GM19193 (cell line): ENCODE measurements around the gene MCRIP1.

Experiments
- POLR2A ChIP-seq: IDR thresholded peaks from 4 replicates; pipeline ENCODE4 v1.6.1; 2011; ENCODE audit not compliant: insufficient read depth, insufficient read length; ENCODE audit errors: extremely low read depth

The MCRIP1 gene

DNA sequence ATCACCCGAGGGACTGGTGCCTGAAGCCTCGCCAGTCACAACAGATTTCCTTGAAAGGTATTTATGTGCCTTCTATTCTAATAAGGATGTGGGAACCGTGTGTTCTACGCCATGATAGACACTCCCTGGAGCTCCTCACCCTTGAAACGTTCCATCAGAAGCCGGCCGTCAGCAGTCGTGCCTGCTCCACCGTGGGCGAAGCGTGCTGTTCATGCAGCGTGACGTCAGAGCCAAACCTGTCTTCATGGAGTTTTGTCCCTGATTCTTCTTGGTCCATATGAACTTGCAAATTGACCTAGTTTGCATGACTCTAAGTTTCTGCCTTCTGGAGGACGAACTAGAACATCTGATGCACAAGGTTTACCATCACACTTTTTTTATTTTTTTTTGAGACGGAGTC, 6.2 kb upstream of the MCRIP1 start:
- TF ChIP-seq POLR2A, result no peak

DNA sequence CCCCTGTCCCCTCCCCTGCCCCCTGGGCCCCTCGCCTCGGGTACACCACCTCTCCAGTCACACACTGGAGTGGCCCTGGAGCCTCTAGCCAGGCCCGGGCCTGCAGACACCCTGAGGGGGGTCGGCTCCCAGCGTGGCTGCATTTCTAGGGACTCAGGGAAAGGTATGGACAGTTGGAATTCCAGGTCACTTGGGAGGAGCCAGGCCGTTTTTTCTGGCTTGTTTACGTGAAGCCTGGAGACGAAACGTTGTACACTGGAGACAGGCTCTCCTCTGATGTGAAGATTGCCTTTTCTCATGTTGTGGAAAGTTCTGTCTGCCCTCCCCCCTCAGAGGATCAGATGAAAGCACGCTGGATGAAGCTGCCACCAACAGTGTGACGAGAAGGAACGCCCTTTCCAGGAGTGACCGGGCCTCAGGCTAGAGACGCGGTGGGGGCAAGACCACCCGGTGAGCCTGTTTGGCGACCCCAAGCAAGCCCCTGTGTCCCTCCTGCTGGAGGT, 5.7 kb upstream of the MCRIP1 start:
- no peak for TF ChIP-seq POLR2A

DNA sequence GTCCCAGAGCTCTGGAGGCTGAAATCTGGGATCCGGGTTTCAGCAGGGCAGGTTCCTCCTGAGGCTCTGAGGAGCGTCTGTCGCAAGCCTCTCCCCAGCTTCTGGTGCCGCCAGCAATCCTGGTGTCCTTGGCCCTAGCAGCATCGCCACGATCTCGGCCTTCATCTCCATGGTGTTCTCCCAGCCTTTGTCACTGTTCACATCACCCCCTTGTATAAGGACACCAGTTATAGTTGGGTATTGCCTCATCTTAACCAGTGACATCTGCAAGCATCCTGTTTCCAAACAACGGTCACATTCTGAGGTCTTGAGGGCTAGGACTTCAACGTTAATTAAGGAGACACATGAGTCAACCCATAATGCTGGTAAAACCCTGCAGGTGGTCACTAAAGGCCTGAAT, 4.5 kb upstream of the MCRIP1 start:
- no peak for TF ChIP-seq POLR2A

DNA sequence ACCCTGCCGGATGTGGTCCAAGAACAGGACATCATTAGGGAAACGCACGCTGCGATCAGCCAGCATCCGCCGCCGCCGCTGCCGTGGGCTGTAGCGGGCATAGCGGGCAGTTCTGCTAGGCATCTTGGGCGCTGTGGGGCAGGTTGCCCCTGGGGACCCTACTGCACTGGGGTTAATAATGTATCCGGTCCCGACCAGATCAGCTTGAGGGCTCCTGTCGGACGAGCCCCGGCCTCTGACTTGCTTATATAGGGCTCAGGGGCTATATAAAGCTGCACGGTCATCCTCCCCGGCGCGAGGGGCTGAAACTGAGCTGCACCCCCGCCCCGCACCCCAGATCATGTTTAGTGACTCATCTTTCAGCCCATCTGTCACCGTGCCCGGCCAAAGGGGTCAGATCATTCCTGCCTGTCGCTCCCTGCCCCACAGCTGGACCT, 1.8 kb upstream of the MCRIP1 start, which contains the start of gene PPP1R27:
Gene PPP1R27 (minus strand): TSS at position 220 of the 437 bp plus-strand sequence. CDS start 97 bp downstream, at position 123.
- no peak for TF ChIP-seq POLR2A

DNA sequence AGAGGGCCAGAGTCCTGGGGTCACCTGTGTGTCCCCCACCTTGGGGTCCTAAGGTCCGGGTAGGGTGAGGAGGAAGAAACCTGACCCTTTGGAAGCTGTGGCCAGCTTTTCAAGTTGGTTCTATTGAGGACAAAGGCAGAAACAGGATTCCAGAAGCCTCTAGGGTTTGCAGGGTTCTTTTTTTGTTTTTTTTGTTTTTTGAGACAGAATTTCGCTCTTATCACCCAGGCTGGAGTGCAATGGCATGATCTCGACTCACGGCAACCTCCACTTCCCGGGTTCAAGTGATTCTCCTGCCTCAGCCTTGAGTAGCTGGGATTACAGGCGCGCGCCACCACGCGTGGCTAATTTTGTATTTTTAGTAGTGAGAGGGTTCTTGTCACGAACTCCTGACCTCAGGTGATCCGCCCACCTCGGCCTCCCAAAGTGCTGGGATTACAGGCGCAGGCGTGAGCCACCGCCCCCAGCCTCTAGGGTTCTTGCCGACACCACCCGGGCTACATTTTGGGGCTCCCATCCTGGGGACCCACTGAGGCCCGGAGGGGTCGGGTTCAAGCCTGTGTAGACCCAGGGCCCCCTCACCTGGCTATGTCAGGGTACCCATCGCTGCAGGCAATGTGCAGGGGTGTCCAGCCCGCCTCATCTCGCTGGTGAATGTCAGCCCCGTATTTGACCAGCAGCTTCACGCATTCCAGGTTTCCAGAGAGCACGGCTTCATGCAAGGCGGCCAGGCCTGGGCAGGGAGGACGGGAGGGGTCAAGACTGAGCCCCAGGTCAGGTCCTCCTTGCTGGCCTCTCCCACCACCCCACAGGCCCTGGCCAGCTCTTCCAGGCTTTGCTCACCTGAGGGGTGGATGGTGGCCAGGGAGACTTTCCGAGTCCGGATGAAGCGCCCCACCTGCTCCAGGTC, 1.1 kb upstream of the MCRIP1 start:
- TF ChIP-seq POLR2A, result no peak

DNA sequence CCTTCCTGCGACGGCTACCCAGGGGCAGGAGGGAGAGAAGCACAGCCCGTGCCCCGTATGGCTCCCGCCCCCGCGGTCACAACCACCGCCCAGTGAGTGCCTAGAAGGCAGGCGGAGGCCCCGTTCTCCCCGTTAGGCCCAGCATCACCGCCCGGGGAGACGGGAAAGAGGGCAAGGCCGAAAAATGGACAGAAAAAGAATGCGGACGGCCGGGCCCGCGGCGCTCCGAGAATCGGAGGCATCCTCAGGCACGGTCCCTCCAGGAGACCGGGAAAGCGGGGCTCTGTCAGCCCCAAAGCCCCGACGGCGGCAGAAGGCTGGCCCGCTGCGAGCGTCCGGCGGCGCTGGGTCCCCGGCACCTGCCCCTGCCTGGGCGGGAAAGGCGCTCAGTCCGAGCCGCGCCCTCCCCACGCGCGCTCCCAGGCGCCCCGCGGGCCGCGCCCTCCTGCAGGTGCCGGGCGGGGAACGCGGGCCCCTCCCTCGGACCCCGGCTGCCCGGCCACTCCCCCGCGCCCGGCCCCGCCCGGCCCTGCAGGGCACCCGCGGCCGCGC, 407 bp downstream of the MCRIP1 start:
- TF ChIP-seq POLR2A, result no peak

DNA sequence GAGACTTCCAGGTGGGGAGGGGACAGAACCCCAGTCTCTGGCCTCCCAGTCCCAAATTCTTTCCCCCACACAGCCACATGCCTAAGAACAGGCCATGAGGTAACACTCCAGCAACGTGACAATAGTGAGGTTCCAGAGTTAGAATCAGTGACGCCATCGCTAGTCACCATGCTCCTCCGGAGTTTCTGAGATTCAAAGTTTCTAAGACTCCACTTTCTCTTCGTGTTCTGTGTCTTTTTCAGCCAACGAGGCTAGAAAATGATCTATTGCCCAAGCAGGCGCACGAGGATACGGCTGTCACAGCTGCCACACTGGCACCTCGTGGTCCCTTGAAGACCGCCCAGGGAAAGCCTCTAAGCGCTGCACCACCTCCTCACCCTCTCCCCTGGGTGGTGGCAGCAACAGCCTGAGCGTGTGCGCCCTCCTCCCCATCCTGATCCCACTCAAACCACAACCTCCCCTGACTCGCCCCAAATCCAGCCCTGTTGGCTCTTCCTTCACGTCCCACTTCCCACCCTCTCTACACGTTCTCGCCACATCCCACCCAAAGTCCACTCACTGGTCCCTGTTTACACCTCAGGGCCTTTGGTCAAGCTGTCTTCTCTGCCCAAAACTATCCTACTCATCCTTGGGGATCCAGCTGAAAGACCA, 1.0 kb downstream of the MCRIP1 start:
- no peak for TF ChIP-seq POLR2A

DNA sequence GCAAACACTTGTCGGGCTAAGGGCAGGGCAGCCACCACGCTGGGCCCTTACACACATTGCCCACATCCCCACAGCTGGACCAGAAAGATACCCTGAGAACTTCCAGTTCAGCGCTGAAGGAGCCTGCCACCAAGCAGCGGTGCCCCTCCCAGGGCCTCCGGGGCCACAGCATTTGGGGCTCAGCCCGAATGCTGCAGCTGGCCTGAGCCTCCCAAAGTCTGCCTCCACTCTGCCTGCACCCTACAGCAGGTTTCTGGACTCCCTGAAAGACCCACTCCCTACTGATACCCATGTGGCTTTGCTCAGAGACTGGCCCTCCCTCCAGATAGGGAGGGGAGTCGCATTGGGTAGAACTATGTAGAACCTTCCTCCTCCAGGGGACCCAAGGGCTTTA, 1.5 kb downstream of the MCRIP1 start:
- TF ChIP-seq POLR2A, result no peak

DNA sequence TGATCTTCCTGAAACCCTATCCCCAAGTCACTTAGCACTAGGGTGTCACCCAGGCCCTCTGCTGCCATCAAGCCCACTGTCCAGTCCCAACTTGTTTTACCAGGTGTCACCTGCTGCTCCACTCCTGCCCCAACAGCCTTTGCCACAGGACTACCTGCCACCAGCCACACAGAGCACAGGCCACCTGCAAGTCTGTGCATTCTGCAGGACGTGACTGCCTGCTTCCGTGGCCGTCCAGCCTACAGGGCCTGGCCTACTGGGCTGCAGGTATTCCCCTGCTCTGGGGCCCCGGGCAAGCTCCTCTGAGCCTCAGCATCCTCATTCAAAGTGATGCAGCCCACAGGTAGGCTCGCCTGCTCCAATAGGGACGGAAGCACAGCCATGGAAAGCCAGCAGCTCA, 3.2 kb downstream of the MCRIP1 start:
- TF ChIP-seq POLR2A, result no peak

DNA sequence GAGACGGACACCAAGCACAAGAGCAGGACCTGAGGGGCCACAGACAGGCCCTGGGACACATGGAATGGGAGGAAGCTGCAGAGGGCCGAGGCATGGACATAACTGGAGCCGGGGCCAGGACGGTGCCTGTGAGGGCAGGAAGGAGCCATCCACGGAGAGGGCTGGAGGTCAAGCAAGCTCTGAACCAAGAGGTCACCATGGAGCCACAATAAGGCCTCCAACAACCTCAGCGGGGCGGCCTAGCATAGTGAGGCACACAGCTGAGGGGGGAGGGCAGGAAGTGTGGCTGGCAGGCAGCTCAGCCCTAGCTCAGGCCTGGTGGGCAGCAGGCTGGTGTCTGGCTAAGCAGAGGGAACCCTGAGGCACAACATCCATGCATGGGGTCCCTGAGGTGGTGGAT, 4.4 kb downstream of the MCRIP1 start:
- no peak for TF ChIP-seq POLR2A

DNA sequence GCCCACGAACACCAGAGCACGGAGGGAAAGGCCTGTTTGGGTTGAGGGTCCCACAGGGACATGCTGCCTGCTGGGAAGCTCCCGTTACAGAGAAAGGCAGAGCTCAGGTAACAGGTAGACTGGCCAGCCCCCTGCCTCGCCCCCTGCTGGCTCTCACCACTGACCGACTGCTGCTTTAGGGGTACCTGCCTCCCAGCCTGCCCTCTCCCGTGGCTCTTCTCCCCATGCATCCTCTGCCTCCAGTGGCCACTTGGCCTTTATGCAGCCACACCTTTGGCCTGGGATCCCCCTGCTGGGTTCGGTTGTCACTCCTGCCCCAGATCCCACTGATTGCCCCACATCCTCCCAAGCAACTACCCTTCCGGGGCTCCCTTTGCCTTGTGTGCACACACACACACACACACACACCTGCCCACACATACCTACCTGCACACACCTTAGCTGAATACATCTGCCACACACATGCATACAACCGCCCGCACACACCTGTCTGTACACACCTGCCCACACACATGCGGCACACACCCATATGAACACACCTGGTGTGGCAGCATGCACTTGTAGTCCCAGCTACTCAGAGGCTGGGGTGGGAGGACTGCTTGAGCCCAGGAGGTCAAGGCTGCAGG, 7.1 kb downstream of the MCRIP1 start:
- no peak for TF ChIP-seq POLR2A

DNA sequence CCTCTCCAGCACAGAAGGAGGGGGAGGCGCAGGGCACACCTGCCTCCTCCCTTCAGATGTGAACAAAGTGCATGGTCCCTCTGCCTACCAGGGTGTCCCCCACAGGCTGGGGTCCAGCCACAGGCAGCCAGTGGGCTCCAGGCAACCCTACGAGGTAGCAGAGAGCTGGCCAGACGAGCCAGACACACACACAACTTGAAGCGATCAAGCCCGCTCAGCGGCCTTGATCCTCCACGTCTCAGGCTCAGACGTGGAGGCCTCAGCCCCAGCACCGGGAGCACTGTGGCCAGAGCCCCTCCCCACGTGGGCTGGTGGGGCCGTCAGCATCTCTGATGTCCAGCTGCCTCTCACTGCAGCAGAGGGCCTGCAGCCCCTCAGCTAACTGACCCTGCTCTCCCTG, 8.5 kb downstream of the MCRIP1 start:
- TF ChIP-seq POLR2A, result no peak

DNA sequence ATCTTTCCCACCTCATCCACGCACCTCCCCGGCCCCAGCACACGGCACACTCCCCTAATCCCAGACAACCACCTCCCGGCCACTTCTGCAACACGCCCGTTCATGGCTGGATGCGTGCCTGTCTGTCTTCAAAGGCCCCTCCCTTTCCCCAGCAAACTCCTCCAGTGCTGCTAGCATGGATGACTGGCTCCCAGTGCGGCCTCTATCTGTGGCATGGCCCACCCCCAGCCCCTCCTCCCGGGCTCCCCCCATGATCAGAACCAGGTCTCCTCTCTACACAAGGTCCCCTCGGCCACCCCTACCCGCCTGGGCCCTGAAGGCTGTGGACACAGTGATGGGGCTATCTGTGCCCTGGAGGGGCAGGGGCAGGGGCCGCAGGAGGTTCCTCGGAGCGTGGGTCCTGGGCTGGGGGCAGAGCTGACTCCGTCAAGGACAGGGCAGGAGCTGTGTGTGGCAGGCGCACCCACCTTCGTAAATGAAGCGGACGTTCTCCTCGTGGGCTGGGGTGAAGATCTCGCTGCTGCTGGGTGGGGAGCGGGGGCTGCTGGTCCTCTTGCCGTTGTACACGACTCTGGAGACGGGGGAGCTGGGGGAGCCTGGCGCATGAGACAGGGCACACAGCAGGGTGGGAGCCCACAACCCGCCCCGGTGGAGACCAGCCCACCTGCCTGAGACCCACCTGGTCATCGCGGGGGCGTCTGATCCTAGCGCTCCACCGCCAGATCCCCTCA, 9.1 kb downstream of the MCRIP1 start:
- no peak for TF ChIP-seq POLR2A
